Ammon's horn (tissue), 1 donor: ENCODE results near the gene NRXN3.

ENCODE experiments used
- DNase-seq: peaks from one replicate; pipeline ENCODE4 v3.0.0-alpha.2; 2016; ENCODE audit warnings: low spot score

NRXN3 gene

DNA sequence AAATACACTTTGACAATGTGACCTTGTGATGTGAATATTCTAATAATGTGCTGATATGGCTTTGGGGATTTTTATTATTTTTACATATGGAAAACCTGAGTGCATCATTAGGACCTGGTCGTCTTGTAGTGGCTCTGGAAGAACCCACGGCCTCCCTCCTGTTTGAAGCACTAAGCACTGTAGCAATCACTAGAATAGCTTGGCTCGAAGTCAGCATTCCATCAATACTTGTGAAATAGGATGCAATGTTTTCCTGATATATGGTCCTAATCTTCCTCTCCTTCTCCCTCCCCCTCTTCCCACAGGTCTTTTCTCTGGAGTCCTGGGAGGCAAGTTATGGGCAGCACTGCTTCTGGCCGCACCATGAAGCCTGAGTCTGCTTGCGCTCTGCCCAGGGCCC is 71.9 kb downstream of the NRXN3 start:
- no peak for DNase-seq

DNA sequence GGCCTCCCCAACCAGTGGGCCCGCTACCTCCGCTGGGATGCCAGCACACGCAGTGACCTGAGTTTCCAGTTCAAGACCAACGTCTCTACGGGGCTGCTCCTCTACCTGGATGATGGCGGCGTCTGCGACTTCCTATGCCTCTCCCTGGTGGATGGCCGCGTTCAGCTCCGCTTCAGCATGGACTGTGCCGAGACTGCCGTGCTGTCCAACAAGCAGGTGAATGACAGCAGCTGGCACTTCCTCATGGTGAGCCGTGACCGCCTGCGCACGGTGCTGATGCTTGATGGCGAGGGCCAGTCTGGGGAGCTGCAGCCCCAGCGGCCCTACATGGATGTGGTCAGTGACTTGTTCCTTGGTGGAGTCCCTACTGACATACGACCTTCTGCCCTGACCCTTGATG is 73.0 kb downstream of the NRXN3 start:
- no peak for DNase-seq

DNA sequence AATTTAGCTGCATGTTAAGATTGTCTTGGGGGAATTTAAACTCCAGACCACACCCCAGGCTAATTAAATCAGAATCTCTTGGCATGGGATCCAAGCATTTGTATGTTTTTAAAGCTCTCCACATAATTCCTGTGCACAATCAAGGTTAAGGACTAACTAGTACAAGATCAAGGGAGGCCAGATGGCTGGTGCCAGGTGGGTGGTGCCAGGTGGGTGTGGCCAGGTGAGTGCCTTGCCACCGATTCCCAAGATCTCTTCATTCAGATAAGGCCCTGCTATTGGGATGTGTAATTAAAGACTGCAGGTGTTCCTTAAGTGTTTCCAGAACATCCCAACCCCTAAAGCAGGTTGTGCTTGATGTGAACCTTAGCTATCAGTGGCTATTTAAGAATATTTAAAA is 75.1 kb downstream of the NRXN3 start:
- DNase-seq: no peak

DNA sequence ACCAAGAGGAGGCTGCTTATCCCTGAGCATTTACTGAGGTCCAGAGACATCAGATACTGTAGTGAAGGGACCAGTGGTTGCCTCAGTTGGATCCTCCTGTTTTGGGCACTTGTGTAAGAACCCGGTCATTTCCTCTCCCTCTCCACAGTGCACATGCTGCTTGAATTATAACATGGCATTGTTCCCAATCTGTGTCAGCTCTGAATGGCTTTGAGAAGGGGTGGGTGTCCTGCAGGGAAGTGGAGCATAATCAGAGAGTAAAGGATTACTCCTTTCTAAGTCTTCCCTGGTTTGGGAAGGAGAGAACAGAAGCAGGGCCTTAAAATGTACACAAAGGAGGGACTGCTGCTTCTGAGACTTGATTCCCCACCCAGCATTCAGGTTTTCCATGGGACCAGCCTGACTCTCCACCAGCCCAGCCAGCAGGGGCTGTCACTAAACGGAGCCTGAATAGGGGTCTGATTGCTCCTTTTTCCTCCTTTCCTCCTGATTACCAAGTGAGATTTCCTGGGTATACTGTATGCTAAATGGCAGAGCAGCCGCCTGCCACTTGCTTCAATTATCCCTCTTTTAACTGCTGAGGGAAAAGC is 78.4 kb downstream of the NRXN3 start:
- no peak for DNase-seq

DNA sequence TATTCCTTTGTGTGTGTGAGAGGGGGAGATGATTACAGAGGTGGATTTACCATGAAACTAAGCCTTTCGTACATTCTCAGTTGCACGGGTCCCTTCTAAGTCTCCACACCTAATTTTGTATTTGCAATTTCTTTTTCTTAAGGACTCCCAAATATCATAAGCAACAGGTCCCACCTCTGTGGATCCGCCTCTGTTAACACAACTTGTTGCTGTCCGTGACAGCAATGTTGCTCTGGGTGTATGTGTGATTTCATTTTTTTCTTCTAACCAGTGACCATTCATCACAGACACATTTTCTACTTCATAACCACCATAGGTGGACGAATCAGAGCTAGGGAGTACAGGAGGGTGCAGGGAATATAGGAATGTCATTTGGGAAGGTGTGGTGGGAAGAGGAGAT is 81.1 kb downstream of the NRXN3 start:
- no peak for DNase-seq

DNA sequence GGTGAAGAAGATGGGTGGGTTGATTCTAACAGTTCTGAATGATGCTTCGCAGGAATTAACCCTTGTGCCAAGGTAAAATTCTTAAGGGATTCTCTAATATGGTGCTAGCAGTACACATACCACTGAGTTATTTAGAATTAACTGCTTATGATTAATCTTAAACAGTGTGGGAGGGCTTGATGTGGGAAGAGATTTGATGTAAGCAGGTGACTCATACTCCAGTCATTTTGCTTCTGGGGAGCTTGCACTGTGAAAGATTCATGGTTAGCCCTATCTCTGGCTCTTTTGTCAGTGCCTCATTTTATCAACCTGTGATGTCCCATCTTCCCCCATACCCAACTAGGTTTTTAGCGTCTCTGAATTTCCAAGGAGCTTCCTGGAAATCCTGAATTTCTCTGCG is 83.8 kb downstream of the NRXN3 start:
- DNase-seq: peak; percentile 25

DNA sequence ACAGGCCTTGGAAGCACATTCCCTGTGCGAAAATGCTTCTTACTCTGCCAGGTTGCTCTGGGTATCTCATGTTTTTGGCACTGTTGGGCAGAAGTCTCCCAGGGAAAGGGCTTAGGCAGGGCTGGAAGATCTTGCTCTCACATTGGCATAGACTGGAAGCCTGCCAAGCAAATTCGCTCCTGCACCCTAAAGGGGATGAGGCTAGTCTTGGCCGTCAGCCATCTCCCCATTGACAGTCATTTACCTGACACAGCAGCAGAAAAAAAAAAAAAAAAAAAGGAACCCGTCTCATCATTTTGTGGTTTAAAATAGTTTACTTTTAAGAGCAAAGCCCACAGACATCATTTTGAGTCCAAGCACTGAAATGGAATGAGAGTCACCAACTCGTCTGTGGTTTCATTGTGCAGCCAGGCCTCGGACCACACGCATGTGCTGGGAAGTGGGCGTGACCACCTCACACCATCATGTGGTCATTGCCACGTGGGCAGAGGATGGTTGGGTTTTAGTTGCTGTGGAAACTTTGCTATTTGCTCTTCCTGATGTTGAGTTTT is 84.8 kb downstream of the NRXN3 start:
- no peak for DNase-seq

DNA sequence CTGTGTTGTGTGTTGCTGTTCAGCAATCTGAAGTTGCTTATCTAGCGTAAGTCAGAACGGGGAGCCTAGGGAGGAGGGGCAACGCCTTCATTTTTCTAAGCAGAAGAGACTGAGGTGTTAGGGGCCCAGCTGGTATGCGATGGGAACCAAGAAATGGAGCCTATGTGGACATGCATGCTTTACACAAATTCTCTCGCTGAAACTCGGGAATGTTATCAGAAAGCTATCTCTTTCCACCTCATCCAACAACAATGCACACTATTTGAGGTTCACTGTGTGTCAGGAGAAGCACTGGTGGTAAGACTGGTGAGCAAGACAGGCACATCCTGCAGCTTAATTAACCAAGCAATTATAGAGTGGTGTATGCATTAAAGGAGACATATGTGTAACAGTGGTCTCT is 89.7 kb downstream of the NRXN3 start:
- DNase-seq: no peak

DNA sequence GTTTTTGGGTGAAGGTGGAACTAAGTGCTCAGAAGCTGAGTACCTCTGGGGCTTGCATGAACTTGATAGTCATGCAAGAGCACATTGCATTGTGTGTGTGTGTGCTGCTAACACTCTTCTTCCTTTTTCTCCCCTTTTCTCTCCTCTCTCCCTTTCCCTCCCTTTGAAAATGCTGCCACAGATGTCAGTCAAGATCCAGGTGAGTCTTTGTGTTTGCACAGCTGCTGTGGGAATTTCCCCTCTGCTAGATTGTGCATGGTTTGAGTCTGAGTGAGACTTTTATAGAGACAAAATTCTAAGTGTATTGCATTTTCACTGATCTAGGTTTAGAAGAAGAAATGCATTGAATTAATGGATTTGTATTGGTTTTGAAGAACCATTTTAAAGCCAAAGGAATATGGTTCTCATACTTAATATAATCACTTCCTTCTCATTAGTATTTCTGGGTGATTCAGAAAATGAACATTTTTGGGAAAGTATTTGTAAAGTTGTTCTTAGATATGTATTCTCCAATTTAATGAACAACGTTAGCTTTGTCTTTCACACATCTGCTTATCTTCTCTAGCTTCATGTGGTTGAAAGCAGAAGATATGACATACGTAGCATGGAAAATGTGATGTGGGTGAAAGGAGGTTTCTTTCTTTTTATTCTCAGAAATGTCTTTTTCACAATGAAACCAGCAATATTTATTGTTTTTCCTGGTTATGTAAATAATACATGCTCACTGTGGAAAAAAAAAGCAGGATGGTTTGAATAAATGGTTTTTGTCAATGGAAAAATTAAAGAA is 108.5 kb downstream of the NRXN3 start:
- DNase-seq: no peak

DNA sequence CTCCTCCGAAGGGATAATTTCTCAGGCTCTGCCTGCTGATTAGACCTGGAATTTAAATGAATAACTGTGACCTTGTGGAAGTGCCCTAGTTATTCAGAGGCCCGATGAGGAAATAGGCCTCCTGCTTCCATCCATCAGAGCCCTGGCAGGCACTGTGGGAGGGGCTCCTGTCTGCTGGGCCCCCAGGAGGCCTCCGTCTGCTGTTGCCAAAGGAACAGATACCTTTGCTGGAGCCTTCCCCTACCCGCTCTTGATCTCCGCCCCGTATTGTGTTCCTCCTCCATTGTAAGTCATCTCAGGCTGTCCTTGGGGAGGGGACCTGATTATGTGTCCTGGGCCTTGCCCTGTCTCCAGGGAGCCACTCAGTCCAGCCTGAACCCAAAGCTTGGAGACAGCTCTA is 112.3 kb downstream of the NRXN3 start:
- DNase-seq: no peak

DNA sequence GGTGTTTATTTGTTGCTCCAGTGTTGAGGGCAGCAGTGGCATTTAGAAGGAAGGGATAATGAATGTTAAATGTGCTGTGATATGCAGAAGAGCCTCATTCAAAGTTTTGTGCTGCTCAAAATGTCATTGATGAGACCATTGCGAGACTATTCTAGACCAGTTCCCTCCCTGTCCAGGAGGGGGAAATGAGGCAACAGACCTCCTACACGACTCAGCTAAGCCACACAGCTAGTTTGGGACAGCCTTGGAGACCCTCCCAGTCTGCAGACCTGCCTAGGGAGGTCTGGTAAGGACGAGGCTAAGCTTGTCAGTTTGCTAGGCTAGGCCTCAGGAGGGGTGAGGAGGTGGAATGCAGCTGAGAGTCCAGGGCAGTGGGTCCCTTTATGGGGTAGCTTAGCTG is 116.0 kb downstream of the NRXN3 start:
- no peak for DNase-seq

DNA sequence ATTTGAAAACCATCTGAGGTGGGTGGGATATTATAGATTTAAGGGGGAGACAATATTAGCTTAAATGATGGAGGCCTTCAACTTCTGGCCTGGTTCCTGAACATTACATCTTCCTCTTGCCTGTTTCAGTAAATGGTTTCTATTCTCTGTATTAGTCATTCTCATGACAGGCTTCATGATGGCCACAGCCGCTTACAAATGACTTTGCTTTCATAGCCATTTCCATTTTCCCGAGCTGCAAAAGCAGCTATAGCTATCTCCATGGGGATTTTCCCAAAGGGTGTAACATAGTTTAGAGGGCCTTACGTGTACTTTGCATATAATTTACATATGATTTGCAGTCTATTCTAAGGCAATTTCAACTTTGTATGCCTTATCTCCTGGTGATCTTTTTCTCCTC is 121.8 kb downstream of the NRXN3 start:
- no peak for DNase-seq

DNA sequence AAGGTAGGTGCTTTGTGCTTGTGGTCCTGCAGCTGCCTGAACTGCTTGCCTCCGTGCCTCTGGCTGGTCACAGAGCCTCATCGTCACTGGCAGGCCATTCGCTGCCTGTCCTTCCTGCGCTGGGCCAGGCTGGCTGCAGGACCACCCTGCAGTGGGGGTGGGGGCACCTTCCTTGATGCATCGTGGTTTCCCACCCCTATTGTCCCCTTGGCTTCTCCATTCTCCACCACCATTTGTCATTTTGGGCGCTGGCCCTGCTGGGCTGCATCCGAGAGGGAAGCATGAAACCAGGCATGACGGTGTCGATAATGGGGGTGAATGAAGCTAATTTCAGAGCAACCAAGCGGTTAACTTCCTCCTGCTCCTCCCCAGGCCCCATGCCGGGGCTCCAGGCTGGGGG is 127.7 kb downstream of the NRXN3 start:
- no peak for DNase-seq

DNA sequence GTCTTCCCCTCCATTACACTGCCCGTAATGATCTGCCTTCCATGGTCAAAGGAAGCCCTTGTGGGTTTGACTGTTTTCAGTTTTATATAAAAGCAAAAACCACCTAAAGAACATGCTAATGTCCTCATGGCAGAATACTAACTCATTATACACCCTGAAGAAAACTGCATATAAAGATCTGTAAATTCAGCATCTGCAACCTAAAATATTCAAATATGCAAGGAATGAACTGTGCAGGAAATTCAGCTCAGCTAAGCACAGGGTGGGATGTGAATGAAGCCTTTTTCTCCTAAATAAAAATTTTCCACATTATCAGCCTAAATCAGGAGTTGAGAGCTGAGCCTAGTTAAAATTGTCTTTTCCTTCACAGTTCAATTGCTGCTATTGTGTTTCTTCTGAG is 128.1 kb downstream of the NRXN3 start:
- DNase-seq: no peak

DNA sequence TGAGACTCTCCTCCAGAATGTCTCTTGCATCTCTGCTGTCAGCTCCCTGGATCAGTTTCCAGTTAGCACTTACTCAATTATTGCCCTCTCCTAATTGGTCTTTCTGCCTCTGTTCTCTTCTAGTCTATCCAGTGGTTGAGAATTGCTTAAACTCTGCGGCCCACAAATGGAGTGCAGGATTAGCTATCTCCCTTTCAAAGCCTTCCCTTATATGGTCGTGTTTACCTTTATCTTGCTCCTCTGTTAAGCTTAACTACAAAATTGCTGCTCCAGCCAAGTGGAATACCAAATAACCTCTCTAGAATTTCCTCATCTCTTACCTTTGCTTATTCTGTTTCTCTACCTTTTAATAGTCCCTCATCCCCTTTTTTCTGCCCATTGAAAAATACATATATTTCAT is 132.7 kb downstream of the NRXN3 start:
- no peak for DNase-seq

DNA sequence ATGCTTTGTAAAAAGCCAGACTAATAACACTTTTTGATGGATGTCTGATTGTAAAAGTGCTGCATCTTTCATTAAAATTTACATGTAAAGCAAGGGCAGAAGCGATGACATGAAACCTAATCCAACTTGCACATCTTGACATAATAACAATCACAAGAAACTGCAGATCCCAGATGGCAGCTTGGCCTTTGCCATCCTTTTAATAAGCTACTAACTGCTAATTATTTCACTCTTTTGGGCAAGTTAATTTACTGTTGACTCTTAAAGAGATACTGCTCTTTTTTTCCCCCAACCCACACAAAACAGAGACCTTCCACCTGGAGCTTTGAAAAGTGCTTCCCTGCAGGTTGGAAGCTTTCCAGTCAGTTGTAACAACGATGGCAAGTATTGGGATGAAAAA is 137.5 kb downstream of the NRXN3 start:
- no peak for DNase-seq

DNA sequence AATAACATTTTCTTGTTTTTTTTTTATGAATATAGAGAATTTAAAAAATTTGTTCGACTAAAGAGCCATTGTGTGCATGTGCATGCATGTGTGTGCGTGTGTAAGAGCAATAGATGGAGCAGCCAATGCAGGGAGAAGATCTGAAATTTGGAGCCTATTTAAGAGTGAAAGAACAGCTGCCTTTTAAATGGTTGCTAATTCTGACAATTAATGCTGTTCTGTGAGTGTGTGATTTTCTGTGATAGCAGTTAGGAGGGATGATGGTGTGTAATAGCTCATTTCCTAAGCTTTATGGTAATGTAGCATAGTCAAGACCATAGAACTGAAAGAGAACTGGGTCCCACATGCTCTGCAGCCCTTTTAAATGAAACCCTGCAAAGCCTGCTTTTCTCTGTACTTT is 137.9 kb downstream of the NRXN3 start:
- no peak for DNase-seq

DNA sequence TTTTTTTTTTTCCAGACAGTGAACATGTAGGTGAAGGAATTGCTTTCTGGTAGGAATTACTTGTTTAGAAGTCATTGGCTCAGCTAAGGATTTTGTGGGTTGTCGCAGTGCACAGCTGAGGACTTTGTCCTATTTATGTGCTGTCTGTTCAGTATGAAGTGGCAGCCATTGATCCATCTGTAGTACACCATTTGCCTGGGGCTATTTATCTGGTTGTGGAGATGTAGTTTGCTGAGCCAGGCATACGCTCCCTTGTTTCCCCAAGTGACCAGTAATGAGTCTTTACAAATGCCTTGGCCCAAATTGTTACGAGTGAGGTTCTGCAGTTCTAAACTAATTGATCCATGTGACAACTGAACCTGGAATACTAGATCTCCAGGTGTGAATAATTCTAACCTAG is 140.1 kb downstream of the NRXN3 start:
- no peak for DNase-seq

DNA sequence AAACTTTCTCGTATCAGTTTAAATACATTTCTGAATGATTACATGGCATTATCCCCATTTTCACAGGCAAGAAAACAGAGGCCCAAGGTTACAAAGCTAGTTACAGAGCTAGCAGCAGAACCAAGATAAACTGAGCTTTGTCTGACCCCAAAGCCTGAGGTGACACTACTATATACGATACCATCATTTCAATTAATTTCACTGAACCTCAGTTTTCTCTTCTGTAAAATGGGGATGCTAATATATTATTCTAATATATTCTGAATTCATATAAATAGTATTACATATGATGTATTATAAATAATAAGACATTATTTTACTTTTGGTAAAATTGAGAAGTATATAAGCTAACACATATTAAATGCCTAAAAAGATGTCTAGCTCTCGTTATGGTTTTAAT is 143.3 kb downstream of the NRXN3 start:
- DNase-seq: no peak

DNA sequence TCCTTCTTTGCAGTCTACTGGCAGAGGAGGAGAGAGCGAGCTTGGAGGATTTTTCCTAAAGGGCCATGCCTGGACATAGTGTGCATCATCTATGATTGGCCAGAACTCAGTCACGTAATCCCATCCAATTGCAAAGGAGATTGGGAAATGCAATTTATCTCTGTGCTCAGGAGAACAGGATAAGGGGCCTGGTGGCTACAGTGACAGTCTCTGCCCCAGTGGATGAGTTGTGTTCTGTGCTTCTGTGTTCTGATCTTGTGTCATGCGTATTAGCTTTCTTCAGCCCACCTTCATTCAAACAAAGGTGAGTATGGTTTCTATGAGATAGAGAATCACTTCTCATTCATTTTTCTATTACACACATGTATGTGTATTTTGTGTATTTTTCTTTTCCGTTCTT is 144.3 kb downstream of the NRXN3 start:
- no peak for DNase-seq

DNA sequence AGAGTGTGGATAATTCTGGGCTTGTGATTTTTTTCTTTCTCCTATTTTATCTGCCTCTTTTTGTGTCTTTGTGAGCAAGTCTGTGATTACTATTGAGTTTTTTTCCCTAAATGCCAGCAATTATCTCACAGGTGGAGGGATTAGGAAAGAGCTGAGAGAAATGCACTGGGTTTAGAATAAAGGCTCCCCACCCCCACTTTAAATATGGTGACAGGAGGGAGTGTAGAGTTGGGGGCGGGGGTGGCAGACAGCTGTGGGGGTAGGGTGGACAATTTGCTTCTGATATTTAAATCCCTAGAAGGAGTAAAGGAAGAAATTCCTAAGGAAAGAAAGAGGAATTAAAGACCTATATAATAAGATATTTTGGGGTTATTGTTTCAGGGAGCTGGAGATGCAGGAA is 145.9 kb downstream of the NRXN3 start:
- DNase-seq: no peak

DNA sequence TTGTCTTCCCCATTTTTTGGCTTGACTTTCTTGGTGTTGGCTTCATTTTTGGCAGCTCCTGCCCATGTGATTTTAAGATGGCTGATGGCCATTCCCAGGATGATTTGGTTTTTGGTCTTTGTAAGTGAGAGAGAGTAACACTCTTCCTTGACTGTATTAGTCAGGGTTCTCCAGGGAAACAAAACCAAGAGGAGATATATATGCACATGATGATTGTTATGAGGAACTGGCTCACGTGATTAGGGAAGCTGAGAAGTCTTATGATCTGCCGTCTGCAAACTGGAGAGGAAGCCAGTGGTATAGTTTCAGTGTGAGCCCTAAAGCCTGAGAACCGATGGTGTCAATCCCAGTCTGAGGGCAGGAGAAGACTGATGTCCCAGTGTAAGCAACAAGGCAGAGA is 146.6 kb downstream of the NRXN3 start:
- no peak for DNase-seq

DNA sequence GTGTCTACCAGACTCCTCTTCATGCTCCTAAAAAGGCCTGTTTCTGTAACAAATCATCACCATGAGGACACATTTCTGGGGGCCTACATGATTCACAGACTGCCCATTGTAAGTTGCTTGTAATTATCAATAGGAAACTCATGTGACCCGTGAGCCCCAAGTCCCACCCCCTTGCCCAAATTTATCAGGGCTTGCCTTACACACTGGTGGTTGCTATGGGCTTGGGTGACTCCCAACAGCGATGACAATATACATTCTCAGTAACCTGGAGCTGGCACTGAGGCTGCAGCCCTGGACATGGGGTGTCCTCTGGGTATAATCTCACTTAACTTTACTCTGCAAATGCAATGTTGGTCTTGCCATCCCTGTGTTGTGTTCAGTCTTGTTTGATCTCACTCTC is 149.2 kb downstream of the NRXN3 start:
- no peak for DNase-seq
